H9 (cell line): ENCODE data around the gene FAT2. TPM values are rescaled to one million over a fixed set of nuclear protein-coding genes. Genes with fewer than 3 reads are reported as not detected.

Experiments used
- DNase-seq: peaks from one replicate; pipeline ENCODE4 v3.0.0-alpha.2; 2017
- H2AFZ ChIP-seq: one replicate; pipeline ENCODE4 v1.6.1; 2013; ENCODE audit warnings: mild to moderate bottlenecking, low read length, control low read depth, moderate library complexity
- H2AK5ac ChIP-seq: 2 replicates; pipeline ENCODE4 v1.6.1; 2013; ENCODE audit warnings: low read length, control low read depth, mixed read lengths; ENCODE audit not compliant: insufficient read length
- H2BK120ac ChIP-seq: one replicate; pipeline ENCODE4 v1.6.1; 2013; ENCODE audit warnings: low read depth, mild to moderate bottlenecking, low read length, control low read depth, inconsistent platforms; ENCODE audit not compliant: poor library complexity, severe bottlenecking
- H2BK12ac ChIP-seq: 2 replicates; pipeline ENCODE4 v1.6.1; 2013; ENCODE audit warnings: low read length, control low read depth, mixed read lengths, low read depth; ENCODE audit not compliant: insufficient read length
- H2BK15ac ChIP-seq: 2 replicates; pipeline ENCODE4 v1.6.1; 2013; ENCODE audit warnings: low read depth, low read length, control low read depth
- H2BK20ac ChIP-seq: one replicate; pipeline ENCODE4 v1.6.1; 2013; ENCODE audit warnings: low read depth, mild to moderate bottlenecking, low read length, control low read depth, inconsistent platforms; ENCODE audit not compliant: poor library complexity, severe bottlenecking
- H2BK5ac ChIP-seq: 2 replicates; pipeline ENCODE4 v1.6.1; 2013; ENCODE audit warnings: low read length, control low read depth, mixed read lengths; ENCODE audit not compliant: insufficient read length
- H3K14ac ChIP-seq: 2 replicates; pipeline ENCODE4 v1.6.1; 2013; ENCODE audit warnings: low read length, control low read depth; ENCODE audit not compliant: insufficient read depth
- H3K18ac ChIP-seq: 2 replicates; pipeline ENCODE4 v1.6.1; 2013; ENCODE audit warnings: low read depth, mild to moderate bottlenecking, mixed read lengths, low read length, control low read depth; ENCODE audit not compliant: insufficient read length
- H3K23ac ChIP-seq: 2 replicates; pipeline ENCODE4 v1.6.1; 2013; ENCODE audit warnings: low read length, control low read depth, mixed read lengths, low read depth; ENCODE audit not compliant: insufficient read length
- H3K23me2 ChIP-seq: 2 replicates; pipeline ENCODE4 v1.6.1; 2013; ENCODE audit warnings: low read depth, mild to moderate bottlenecking, mixed read lengths, low read length, control low read depth; ENCODE audit not compliant: insufficient read length, poor library complexity, severe bottlenecking
- H3K27ac ChIP-seq: 2 replicates; pipeline ENCODE4 v1.5.1; 2013; ENCODE audit warnings: low read length, control low read depth, mixed read lengths, low read depth; ENCODE audit not compliant: insufficient read length
- H3K27me3 ChIP-seq: 2 replicates; pipeline ENCODE4 v1.6.1; 2013; ENCODE audit warnings: low read length, control low read depth, inconsistent platforms; ENCODE audit not compliant: insufficient read depth
- H3K4ac ChIP-seq: 2 replicates; pipeline ENCODE4 v1.6.1; 2013; ENCODE audit warnings: low read depth, mild to moderate bottlenecking, control low read depth, inconsistent platforms, low read length, moderate library complexity
- H3K4me1 ChIP-seq: 2 replicates; pipeline ENCODE4 v1.6.1; 2013; ENCODE audit warnings: low read length, control low read depth, inconsistent platforms; ENCODE audit not compliant: insufficient read depth
- H3K4me2 ChIP-seq: 2 replicates; pipeline ENCODE4 v1.6.1; 2013; ENCODE audit warnings: low read length, control low read depth, mixed read lengths; ENCODE audit not compliant: insufficient read length, insufficient read depth
- H3K56ac ChIP-seq: 2 replicates; pipeline ENCODE4 v1.6.1; 2013; ENCODE audit warnings: low read depth, mild to moderate bottlenecking, mixed read lengths, low read length, control low read depth; ENCODE audit not compliant: insufficient read length
- H3K79me1 ChIP-seq: 2 replicates; pipeline ENCODE4 v1.6.1; 2013; ENCODE audit warnings: low read depth, mild to moderate bottlenecking, moderate library complexity, low read length, control low read depth, inconsistent platforms; ENCODE audit not compliant: insufficient read depth, poor library complexity, severe bottlenecking
- H3K79me2 ChIP-seq: 2 replicates; pipeline ENCODE4 v1.6.1; 2013; ENCODE audit warnings: low read length, control low read depth, inconsistent platforms; ENCODE audit not compliant: insufficient read depth
- H3K9ac ChIP-seq: 2 replicates; pipeline ENCODE4 v1.6.1; 2013; ENCODE audit warnings: low read length, control low read depth, mixed read lengths; ENCODE audit not compliant: insufficient read length; ENCODE audit errors: extremely low read depth
- H3K9me3 ChIP-seq: one replicate; pipeline ENCODE4 v1.6.1; 2013; ENCODE audit warnings: low read depth, low read length, inconsistent platforms; ENCODE audit not compliant: control insufficient read depth
- H3T11ph ChIP-seq: one replicate; pipeline ENCODE4 v1.6.1; 2013; ENCODE audit warnings: mild to moderate bottlenecking, low read length, control low read depth, inconsistent platforms
- H4K20me1 ChIP-seq: one replicate; pipeline ENCODE4 v1.6.1; 2013; ENCODE audit not compliant: control insufficient read depth, insufficient read length, insufficient read depth
- H4K5ac ChIP-seq: 2 replicates; pipeline ENCODE4 v1.6.1; 2013; ENCODE audit warnings: low read depth, mild to moderate bottlenecking, mixed read lengths, low read length, control low read depth; ENCODE audit not compliant: insufficient read length
- H4K8ac ChIP-seq: replicated peaks from 2 replicates; pipeline ENCODE4 v1.6.1; 2013; ENCODE audit warnings: low read length, control low read depth, mixed read lengths, low read depth; ENCODE audit not compliant: insufficient read length
- H4K91ac ChIP-seq: 2 replicates; pipeline ENCODE4 v1.6.1; 2013; ENCODE audit warnings: low read depth, mild to moderate bottlenecking, moderate library complexity, mixed read lengths, low read length, control low read depth; ENCODE audit not compliant: insufficient read length
- H3K27ac Mint-ChIP-seq, 3 experiments: 2 replicates in 2 of 3; 3 replicates in 1 of 3; pipeline ENCODE4 v1.8.0; 2020 to 2021; ENCODE audit warnings: mixed read lengths in 3 of 3, mild to moderate bottlenecking in 1 of 3, moderate library complexity in 1 of 3
- H3K27me3 Mint-ChIP-seq: 2 replicates; pipeline ENCODE4 v1.8.0; 2021; ENCODE audit warnings: low read depth, mild to moderate bottlenecking, moderate library complexity, mixed read lengths
- H3K36me3 Mint-ChIP-seq, 3 experiments: 2 replicates in 2 of 3; 3 replicates in 1 of 3; pipeline ENCODE4 v1.8.0; 2020 to 2021; ENCODE audit warnings: low read depth in 3 of 3, mixed read lengths in 3 of 3; ENCODE audit not compliant: insufficient read depth in 1 of 3
- H3K4me1 Mint-ChIP-seq, 2 experiments: 2 replicates each; pipeline ENCODE4 v1.8.0; 2020; ENCODE audit warnings: mixed read lengths in 2 of 2
- H3K4me3 Mint-ChIP-seq, 2 experiments: 2 replicates in 1 of 2; 3 replicates in 1 of 2; pipeline ENCODE4 v1.8.0; 2020 to 2021; ENCODE audit warnings: mild to moderate bottlenecking in 2 of 2, mixed read lengths in 2 of 2, moderate library complexity in 1 of 2
- H3K9me3 Mint-ChIP-seq, 2 experiments: 2 replicates in 1 of 2; 3 replicates in 1 of 2; pipeline ENCODE4 v1.8.0; 2020; ENCODE audit warnings: mild to moderate bottlenecking in 2 of 2, mixed read lengths in 2 of 2, moderate library complexity in 1 of 2
- CTCF ChIP-seq: fragments of 200-600 bp; sonication (generic); conservative IDR thresholded peaks from 3 replicates; pipeline ENCODE4 v1.8.0; 2021; ENCODE audit warnings: antibody characterized with exemption, mild to moderate bottlenecking
- WGBS: extraction: QIAGEN DNeasy Blood & Tissue Kit; methylation state at CpG from one replicate; pipeline ENCODE4 v1.1.7; 2013; ENCODE audit warnings: missing lambda C conversion rate, low lambda C conversion rate, mixed read lengths; ENCODE audit not compliant: insufficient read length; ENCODE audit errors: extremely low coverage; 5-methylcytosine and 5-hydroxymethylcytosine counted together
- total RNA-seq: library from RNA; stranded (reverse); gene quantifications from 2 replicates; pipeline ENCODE4 v1.2.1, GENCODE V29; 2021

The FAT2 gene
- total RNA-seq, 1 experiment from 2014 or later: 0.15 TPM

GRCh38 chr5:151568036-151568435 is 23.1 kb downstream of the FAT2 start:
- H3K56ac ChIP-seq: no peak overlapping the region
- H3K4me1 ChIP-seq: peaks cover 6% of the 10 kb centered on the region; the same call in 1 of the 2 replicates
- H3K4me1 Mint-ChIP-seq: peaks cover 13 to 17% of the 10 kb centered on the region in 2 experiments
- no CpG with 5 or more reads among the region's 7 CpGs for WGBS
- H3K27me3 ChIP-seq: peaks cover 5% of the 10 kb centered on the region; the same call in 1 of the 2 replicates
- no peaks in the 10 kb centered on the region for H3K9me3 ChIP-seq
- no peak overlapping the region for H3K27ac Mint-ChIP-seq
- no peaks in the 10 kb centered on the region for H3K23me2 ChIP-seq
- H3K18ac ChIP-seq: no peak overlapping the region
- no peaks in the 10 kb centered on the region for H4K20me1 ChIP-seq
- H4K91ac ChIP-seq: no peak overlapping the region
- H3K27me3 Mint-ChIP-seq: peaks cover 63% of the 10 kb centered on the region
- H4K8ac ChIP-seq: no peak overlapping the region
- no peaks in the 10 kb centered on the region for H3K9me3 Mint-ChIP-seq
- H4K5ac ChIP-seq: no peak overlapping the region
- no peak overlapping the region for H3K4ac ChIP-seq
- no peak overlapping the region; the same call in 1 of the 2 replicates for H3K14ac ChIP-seq
- H3K79me2 ChIP-seq: no peaks in the 10 kb centered on the region
- no peaks in the 10 kb centered on the region for H3K79me1 ChIP-seq
- no peak overlapping the region for H2BK20ac ChIP-seq
- no peak for DNase-seq
- H2BK15ac ChIP-seq: no peak overlapping the region
- no peak overlapping the region for H3K27ac ChIP-seq
- H2AFZ ChIP-seq: no peak overlapping the region
- H3K4me3 Mint-ChIP-seq: no peak overlapping the region
- no peak overlapping the region for H2AK5ac ChIP-seq
- no peak overlapping the region for H2BK12ac ChIP-seq
- H2BK120ac ChIP-seq: no peak overlapping the region
- TF ChIP-seq CTCF: no peak
- H3K9ac ChIP-seq: no peak overlapping the region
- H3T11ph ChIP-seq: no peak overlapping the region
- no peak overlapping the region for H3K23ac ChIP-seq
- no peak overlapping the region for H3K4me2 ChIP-seq
- no peaks in the 10 kb centered on the region; a peak in 2 of 7 replicates for H3K36me3 Mint-ChIP-seq
- no peak overlapping the region for H2BK5ac ChIP-seq
